ENCODE measurements around the gene PERCC1. TPM values are rescaled to one million over a fixed set of nuclear protein-coding genes. Genes with fewer than 3 reads are reported as not detected.

Gene PERCC1
- total and polyA plus RNA-seq, 2 donors (not counting 1 experiment from before 2014, with no cell fraction given): not detected

- H2AFZ ChIP-seq (ENCODE audit: low read length): no peak overlapping the region
- H3K9ac ChIP-seq (ENCODE audit: insufficient read depth, low read length): no peak overlapping the region
- H3K27me3 ChIP-seq (ENCODE audit: control insufficient read depth, insufficient read depth, low read length): no peaks in the 10 kb centered on the region
- no peaks in the 10 kb centered on the region for H3K9me3 ChIP-seq (ENCODE audit: control insufficient read depth, insufficient read depth, low read depth, low read length)
- H3K79me2 ChIP-seq (ENCODE audit: control insufficient read depth, insufficient read depth, low read length): no peaks in the 10 kb centered on the region
- no peak for DNase-seq (ENCODE audit: low read depth in 2 of 2)
- TF ChIP-seq CTCF (conservative IDR thresholded peaks at IDR 0.05 in 1 of 2, IDR thresholded peaks at IDR 0.05 in 1 of 2; ENCODE audit: low read depth in 1 of 2, low read length in 2 of 2) (no peak), EZH2 (IDR thresholded peaks at IDR 0.05; ENCODE audit: low read length, missing control alignments) (no peak)
- peaks cover 5% of the 10 kb centered on the region for H3K4me1 ChIP-seq (ENCODE audit: control insufficient read depth, extremely low read depth, insufficient read depth, low read length)
- H3K4me2 ChIP-seq (ENCODE audit: extremely low read depth, insufficient read depth, low read length): no peak overlapping the region
- no peak overlapping the region for H3K4me3 ChIP-seq (replicated peaks in 1 of 4; ENCODE audit: control extremely low read depth in 1 of 4, insufficient read depth in 1 of 4, low read depth in 3 of 4, low read length in 4 of 4)
- no peaks in the 10 kb centered on the region for H3K36me3 ChIP-seq (ENCODE audit: control insufficient read depth, insufficient read depth, low read length)
- H4K20me1 ChIP-seq (ENCODE audit: control insufficient read depth, extremely low read depth, insufficient read depth, low read length): no peaks in the 10 kb centered on the region
- no peak overlapping the region for H3K27ac ChIP-seq (ENCODE audit: insufficient read depth, low read length)
Observed at GRCh38 chr16:1412847-1413246, 18.0 kb upstream of the PERCC1 start.

- no peaks in the 10 kb centered on the region for H4K20me1 ChIP-seq (ENCODE audit: control insufficient read depth, extremely low read depth, insufficient read depth, low read length)
- H3K27me3 ChIP-seq (ENCODE audit: control insufficient read depth, insufficient read depth, low read length): no peaks in the 10 kb centered on the region
- H3K4me2 ChIP-seq (ENCODE audit: extremely low read depth, insufficient read depth, low read length): peak overlapping the region; percentile 68
- no peaks in the 10 kb centered on the region for H3K4me1 ChIP-seq (ENCODE audit: control insufficient read depth, extremely low read depth, insufficient read depth, low read length)
- H3K36me3 ChIP-seq (ENCODE audit: control insufficient read depth, insufficient read depth, low read length): no peaks in the 10 kb centered on the region
- peak overlapping the region; percentile 32 for H3K27ac ChIP-seq (ENCODE audit: insufficient read depth, low read length)
- peak overlapping the region; percentile 76 for H3K9ac ChIP-seq (ENCODE audit: insufficient read depth, low read length)
- H3K9me3 ChIP-seq (ENCODE audit: control insufficient read depth, insufficient read depth, low read depth, low read length): no peaks in the 10 kb centered on the region
- DNase-seq (ENCODE audit: low read depth in 2 of 2): peak; percentile 38 to 54
- H3K4me3 ChIP-seq (replicated peaks in 1 of 4; ENCODE audit: control extremely low read depth in 1 of 4, insufficient read depth in 1 of 4, low read depth in 3 of 4, low read length in 4 of 4): peak overlapping the region; percentile 55 to 83 (median 77)
- H3K79me2 ChIP-seq (ENCODE audit: control insufficient read depth, insufficient read depth, low read length): peaks cover 1% of the 10 kb centered on the region
- peak overlapping the region; percentile 80 for H2AFZ ChIP-seq (ENCODE audit: low read length)
- TF ChIP-seq EZH2 (IDR thresholded peaks at IDR 0.05; ENCODE audit: low read length, missing control alignments): no peak
- peak; percentile 48 to 53 for TF ChIP-seq CTCF (conservative IDR thresholded peaks at IDR 0.05 in 1 of 2, IDR thresholded peaks at IDR 0.05 in 1 of 2; ENCODE audit: low read depth in 1 of 2, low read length in 2 of 2)
Observed at GRCh38 chr16:1413684-1414531, 17.0 kb upstream of the PERCC1 start.

GRCh38 chr16:1414532-1415260, 16.2 kb upstream of the PERCC1 start, which contains the start of gene UNKL:
TSS of gene UNKL (minus strand) at chr16:1414704. CDS start at chr16:1414691, 13 bp downstream.
- H3K4me3 ChIP-seq (replicated peaks in 1 of 4; ENCODE audit: control extremely low read depth in 1 of 4, insufficient read depth in 1 of 4, low read depth in 3 of 4, low read length in 4 of 4): peak within 1 kb of the TSS; percentile 55 to 83 (median 77)
- H3K27me3 ChIP-seq (ENCODE audit: control insufficient read depth, insufficient read depth, low read length): no peaks in the 10 kb centered on the region
- H3K27ac ChIP-seq (ENCODE audit: insufficient read depth, low read length): peak within 1 kb of the TSS; percentile 32
- TF ChIP-seq EZH2 (IDR thresholded peaks at IDR 0.05; ENCODE audit: low read length, missing control alignments) (no peak), CTCF (conservative IDR thresholded peaks at IDR 0.05 in 1 of 2, IDR thresholded peaks at IDR 0.05 in 1 of 2; ENCODE audit: low read depth in 1 of 2, low read length in 2 of 2) (no peak)
- H3K9ac ChIP-seq (ENCODE audit: insufficient read depth, low read length): peak within 1 kb of the TSS; percentile 76
- H2AFZ ChIP-seq (ENCODE audit: low read length): peak within 1 kb of the TSS; percentile 80
- peak; percentile 28 to 58 for DNase-seq (ENCODE audit: low read depth in 2 of 2)
- no peaks in the 10 kb centered on the region for H4K20me1 ChIP-seq (ENCODE audit: control insufficient read depth, extremely low read depth, insufficient read depth, low read length)
- H3K4me1 ChIP-seq (ENCODE audit: control insufficient read depth, extremely low read depth, insufficient read depth, low read length): no peaks in the 10 kb centered on the region
- peak within 1 kb of the TSS; percentile 68 for H3K4me2 ChIP-seq (ENCODE audit: extremely low read depth, insufficient read depth, low read length)
- no peaks in the 10 kb centered on the region for H3K9me3 ChIP-seq (ENCODE audit: control insufficient read depth, insufficient read depth, low read depth, low read length)
- peaks cover 3% of the 10 kb centered on the region for H3K79me2 ChIP-seq (ENCODE audit: control insufficient read depth, insufficient read depth, low read length)
- H3K36me3 ChIP-seq (ENCODE audit: control insufficient read depth, insufficient read depth, low read length): no peaks in the 10 kb centered on the region
